Renal pelvis (tissue), 4 donors: Measurements from ENCODE around the gene FAM83C. TPM values are rescaled to one million over a fixed set of nuclear protein-coding genes. Genes with fewer than 3 reads are reported as not detected.

Experiments used
- DNase-seq: peaks from one replicate; pipeline ENCODE4 v3.0.0-alpha.2; 2013
- polyA plus RNA-seq, 3 donors: library from polyadenylated mRNA; unstranded; fragments of 120-200 nt; gene quantifications; one replicate each; pipeline ENCODE4 v1.2.1, GENCODE V29; 2013; ENCODE audit not compliant: insufficient read length in 3 of 3

FAM83C gene
- polyA plus RNA-seq, 3 donors, result 0.03 to 0.05 TPM; not detected in 1

DNA sequence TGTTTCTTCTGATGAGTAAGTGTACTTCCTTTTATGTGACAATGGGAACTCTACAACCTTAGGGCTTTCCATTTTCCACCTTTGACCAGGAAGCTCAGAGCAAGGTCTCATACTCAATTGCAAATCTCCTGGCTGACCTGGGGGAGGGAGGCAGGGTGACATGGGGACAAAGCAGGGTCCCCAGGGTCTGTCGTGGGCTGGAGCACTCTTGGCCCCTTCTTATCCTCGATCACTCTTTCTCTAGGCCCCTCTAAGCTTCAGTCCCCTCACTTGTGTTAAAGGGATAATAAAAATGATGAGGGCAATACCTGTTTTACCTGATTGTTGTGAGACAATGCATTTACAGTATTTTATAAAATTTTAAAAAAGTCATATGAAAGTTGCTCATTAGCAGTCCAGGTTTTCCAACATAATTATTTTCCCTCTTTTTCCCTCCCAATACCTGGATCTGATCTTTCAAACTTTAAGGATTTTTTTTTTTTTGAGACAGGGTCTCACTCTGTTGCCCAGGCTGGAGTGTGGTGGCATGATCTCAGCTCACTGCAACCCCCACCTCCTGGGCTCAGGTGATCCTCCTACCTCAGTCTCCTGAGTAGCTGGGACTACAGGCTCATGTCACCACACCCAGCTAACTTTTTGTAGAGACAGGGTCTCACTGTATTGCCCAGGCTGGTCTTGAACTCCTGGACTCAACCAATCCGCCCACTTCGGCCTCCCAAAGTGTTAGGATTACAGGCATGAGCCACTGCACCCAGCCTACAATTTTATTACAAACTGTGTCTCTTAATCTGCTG lies 8.4 kb upstream of the FAM83C start:
- DNase-seq, result no peak

DNA sequence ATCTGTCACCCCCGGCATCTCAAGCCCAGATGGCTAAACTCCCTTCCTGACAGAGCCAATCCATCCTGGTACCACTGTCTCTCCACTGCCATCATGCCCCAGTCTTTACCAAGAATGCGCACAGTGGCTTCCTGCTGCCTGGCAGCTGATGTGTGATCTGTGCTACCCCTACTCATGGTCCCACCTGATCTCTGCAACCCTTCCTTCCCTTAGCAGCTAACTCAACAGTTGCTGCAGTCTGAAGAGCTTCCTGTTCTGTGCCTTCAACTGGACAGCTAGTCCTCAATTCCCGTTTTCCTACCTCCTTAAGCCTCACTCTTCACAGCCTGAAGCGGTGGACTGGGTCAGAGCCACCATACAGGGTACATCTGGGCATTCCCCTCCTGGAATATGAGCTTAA lies 7.6 kb upstream of the FAM83C start:
- no peak for DNase-seq

DNA sequence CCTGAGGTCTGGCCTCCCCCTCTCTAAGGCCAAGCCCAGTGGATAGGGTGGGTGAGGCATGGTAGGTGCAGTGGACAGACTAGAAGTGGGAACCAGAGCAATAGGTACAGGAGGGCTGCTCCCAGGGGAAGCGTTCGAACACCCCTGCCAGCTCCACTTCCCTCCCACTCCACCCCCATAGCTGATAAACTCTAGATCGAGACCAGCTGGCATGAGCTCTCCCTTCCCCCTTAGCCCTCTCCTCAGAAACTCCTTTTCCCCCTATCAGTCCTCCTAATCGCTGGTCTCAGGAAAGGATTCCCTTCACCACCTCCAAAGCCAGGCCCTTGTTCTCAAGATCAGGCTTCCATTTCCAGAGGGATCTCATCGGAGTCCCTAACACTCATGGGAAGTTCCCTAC lies 6.0 kb upstream of the FAM83C start:
- no peak for DNase-seq

DNA sequence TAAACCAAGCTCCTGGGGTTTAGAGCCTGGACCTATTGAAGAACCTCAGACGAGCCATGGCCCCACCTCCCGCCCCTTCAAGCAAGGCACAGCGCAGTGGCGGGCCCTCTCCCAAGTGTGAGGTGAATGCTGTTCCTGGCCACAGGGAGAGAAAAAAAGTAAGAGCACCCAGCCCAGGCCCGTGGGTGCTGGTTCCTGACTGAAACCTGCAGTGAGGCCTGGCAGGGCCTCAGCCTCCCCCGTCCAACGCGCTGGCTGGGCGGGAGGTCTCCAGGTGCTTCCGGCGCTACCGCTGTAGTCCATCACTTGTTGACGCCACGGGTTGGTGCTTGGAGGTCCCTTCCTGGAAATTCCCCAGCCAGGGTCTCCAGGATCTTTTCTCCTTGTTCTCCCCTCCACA lies 5.5 kb upstream of the FAM83C start:
- no peak for DNase-seq

DNA sequence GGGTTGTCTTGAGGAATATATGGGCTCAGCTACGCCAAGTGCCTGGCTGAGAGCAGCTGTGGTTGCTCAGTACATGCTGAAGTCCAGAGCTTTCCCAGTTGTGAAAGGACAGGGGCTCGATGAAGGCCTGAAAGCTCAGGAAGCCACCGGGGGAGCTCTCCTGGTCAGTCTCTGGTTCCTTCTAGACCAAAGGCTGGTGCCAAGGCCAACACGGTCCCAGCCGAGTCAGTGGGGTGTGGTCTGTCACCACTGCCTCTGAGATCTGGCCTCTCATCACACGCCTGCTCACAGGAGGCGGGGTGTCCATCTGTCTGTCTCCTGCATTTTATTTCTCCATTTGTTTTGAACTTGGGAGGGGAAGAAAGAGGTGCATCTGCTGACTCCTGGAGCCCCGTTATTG lies 4.9 kb upstream of the FAM83C start:
- DNase-seq, result no peak

DNA sequence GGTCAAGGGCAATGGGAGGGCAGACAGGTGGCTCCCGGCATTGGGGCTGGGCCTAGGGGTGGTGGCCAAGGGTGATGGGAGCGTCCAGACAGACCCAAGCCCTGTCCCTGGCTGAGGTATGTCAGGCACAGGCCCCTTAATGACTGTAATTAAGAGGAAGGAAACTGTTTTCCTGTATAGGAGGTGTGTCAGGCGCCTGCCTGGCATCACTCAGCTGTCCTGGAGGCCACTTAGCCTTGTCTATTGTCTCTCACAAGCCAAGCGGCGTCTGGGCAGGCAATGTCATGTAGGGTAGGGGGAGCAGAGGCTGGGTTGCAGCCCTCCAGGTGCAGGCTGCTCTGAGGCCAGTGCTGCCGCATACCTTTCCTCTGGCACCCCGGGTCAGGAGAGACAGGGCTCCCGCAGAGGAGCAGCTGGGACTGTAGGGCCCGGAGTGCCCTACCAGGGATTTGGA lies 3.9 kb upstream of the FAM83C start:
- no peak for DNase-seq

DNA sequence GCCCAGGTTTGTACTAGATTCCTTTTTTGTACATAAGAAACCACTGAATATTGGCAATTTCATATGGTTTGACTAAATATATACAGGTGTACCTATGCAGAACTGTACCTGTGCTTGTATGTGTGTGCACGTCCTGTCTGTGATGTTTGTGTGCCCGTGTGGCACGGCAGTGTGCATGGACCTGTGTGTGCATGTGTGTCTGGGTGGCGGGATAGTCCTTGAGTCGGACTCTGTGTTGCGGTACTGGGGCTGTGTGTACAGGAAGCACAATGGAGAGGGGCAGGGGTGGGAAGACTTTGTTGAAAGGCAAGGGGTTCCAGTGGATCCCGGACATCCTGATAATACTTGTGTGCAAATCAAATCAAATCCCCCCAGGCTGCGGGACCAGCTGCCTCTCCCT lies 3.4 kb upstream of the FAM83C start:
- DNase-seq, result no peak

DNA sequence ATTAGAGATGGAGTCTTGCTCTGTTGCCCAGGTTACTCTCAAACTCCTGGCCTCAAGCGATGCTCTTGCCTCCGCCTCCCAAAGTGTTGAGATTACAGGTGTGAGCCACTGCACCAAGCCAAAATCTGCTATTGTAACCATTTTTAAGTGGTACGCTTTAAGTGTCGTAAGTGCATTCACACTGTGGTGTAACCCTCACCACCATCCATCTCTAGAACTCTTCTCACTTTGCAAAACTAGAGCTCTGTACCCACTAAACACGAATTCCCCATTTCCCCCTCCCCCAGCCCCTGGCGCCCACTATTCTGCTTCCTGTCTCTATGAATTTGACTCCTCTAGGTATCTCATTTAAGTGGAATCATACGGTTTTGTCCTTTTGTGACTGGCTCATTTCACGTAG lies 2.8 kb upstream of the FAM83C start:
- DNase-seq, result no peak

DNA sequence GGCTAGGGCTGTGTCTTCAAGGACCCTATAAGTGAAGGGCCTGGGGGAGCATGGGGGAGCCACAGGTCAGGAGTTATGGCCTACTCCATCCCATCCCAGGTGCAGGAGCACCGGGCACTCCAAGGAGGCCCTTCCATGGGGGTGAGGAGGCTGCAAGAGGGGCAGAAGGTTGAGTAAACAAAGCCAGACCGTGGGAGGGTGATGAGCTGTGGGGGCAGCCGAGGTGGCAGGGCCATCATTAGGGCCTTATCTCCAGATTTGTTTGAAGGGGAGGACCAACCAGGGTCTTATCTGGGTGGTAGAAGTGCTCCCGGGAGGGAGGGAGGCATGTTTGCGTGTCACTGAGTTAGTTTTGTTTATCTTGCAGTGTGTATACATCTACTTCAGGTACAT lies 2.1 kb upstream of the FAM83C start:
- no peak for DNase-seq

DNA sequence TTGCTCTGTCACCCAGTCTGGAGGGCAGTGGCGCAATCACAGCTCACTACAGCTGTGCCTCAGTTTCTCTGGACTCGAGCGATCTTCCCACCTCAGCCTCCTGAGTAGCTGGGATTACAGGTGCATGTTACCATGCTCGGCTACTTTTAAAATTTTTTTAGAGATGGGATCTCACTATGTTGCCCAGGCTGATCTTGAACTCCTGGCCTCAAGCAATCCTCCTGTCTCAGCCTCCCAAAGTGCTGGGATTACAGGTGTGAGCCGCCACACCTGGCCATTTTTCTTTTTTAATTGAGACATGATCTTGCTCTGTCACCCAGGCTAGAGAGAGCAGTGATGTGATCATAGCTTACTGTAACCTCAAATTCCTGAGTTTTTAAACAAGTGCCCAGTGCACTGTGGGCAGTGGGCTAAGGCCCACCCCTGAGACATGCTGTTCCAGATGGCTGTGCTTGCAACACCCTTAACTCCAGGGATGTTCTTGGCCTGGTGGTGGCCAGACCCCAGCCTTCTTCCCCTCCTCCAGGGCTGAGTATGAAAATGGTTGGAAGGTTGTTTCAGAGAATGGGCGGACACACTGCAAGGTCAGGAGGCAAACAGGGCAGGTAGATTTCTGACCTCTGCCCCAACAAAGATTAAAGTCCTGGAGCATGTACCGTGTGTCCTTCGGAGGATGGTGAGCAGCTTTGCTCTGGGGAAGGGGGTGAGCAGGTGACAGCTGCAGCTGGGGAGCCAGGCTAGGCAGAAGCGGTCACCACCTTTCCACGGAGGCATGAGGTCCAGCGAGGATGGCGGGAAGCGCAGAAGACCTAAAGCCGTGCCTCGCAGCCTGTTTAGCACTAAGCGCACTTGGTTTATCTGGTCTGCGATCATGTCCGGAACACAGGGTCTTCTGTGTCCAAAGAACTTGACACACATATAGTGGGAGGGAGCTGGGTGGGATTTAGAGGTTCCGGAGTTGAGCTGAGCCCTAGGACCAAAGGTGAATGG lies 1.4 kb upstream of the FAM83C start:
- DNase-seq, result no peak

DNA sequence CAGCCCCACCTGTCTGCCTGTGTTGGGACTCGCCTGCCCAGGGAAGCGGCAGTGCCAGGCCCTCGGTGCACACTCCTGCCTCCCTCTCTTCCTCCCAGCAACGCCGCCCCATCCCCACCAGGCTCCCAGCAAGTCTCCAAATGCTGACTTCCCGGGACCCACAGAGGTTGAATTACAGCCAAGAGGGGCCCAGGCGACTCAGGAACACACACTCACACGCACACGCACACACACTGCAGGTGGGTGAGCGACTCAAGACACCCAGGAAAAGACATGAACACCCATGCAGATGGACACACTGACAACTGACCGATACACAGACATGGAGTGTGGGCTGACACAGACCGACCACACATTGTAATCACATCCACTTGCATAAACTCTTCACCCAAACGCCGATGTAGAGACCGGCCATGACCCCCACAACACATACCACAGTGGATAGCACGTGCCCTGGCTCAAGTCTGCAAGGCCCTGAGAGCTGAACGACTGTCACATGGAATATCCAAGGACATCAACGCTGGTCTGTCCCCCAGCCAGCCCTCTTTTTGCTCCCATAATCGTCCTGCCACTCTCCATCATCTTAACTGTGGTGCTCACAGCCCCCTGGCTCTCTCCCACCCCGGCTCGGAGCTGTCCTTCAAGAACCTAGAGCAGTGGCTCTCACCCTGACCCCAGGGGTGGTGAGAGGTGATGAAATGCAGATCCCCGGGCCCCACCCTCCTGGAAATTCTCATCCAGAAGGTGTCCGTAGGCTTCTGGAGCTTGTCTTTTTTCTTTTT lies 470 bp upstream of the FAM83C start:
- no peak for DNase-seq

DNA sequence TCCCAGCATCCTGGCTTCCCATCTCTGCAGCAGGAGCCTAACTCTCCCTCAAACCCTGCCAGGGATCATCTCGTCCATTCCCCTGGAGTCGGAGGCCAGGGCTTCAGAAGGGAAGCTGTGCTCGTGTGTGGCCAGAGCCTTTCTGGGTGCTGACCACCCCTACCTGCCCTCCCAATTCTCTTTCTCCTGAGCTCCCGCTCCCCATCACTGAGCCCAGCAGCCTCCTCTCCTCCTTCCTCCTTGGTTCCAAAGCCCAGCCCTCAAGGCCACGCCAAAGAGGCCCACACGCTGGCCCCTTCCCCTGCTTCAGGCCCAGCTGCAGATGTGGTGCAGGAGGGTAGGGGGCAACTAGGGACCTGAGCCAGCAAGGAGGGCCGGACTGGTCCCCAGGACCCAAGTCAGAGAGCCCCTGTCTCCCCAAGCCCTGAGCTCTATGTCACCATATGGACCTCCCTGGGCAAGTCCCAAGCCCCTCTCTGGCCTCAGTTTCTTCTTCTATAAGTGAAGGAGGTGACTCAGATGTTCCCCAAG lies 1.3 kb downstream of the FAM83C start:
- no peak for DNase-seq

DNA sequence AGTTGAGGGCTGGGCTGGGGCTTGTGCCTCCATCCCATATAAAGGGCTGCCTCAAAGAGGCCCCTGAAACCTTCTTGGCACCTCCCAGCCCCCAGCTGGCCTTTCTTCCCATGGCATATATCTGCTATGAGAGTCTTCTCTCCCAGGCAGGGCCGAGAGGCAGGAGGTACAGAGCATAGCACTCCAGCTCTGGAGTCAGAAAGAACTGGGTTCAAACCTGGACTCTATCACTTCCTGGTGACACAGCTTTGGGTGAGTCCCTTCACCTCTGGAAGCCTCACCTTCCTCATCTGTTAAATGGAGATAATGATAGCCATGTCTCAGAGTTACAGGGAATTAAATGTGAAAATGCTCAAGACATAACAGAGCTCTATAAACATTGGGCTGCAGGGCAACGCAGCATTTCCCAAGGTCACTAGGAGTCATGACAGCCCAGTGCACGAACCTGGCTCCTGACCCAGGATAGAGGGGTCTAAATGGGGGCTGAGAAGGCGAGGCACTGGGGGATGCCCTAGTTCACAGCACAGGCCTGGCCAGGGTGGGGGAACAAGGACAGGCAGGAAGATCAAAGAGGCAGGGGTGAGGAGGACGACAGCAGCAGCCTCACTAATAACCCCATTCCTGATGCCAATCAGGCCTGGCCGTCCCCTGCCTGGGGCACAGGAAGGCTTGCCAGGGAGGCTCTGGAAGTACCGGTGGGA lies 1.9 kb downstream of the FAM83C start:
- DNase-seq, result no peak

DNA sequence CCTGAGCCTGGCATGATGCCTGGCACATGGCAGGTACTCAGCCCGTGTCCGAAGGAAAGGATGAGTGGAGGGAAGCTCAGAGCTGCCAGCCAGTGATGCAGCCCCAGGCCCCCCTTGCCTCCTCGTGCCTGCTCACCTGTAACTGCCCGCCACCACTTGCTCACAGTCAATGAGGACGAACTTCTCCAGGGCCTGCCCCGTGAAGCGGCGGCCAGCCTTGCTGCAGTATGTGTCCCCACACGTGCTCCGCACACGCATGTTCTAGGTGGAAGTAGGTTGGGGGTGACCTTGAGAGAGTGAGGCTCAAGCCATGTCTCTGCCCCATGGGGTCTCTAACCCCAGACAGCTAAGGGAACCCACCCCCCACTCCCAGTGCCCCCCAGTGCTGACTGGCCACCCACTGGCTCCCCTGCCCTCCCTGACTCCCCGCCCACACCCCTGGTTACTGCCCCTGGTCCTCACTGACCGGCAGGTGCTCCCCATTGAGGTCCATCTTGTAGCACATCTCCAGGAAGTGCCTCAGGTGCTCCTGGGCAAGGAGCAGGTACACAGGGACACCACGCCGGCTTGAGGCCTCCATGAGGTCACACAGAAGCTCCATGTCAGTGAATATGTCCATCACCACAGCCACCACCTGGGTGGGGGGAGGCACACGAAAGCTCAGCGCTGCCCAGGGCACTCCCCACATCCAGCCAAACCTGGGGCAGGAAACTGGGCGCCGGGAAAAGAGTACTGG lies 3.7 kb downstream of the FAM83C start:
- no peak for DNase-seq

DNA sequence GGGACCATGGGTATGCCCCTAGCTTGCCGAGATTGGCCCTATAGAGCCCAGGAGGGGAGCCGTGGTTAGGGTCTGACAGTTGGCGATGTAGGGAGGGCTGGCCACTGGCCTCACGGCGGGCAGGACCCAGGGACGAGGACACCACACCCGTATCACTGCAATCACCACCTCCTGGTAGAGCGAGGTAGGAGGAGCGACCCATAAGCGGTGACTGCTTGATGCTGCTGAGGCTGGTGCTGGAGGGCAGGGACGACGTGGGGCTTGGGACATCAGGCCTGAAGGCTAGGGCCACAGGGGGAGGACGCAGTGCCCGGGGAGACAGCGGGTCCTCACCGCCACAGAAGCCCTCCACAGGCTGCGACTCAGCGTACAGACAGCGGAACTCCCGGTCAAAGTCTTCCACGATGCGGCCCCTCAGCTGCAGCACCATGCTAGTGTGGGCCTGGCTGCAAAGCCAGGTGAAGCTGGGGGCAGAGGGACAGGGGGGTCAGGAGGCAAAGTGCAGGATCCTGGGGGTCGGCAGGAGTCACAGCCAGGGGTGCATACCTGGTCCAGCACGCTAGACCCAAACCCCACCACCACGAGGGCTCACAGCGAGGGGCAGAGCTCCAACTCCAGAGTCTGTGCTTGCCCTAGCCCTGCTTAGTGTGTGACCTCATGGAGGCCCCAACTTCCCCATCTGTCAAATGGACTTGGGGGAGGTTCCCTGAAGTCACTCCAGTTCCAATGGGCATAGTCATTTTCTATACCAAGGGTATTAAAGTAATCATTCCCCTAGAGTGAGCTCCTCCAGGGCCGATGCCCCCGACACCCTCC lies 4.5 kb downstream of the FAM83C start:
- no peak for DNase-seq

DNA sequence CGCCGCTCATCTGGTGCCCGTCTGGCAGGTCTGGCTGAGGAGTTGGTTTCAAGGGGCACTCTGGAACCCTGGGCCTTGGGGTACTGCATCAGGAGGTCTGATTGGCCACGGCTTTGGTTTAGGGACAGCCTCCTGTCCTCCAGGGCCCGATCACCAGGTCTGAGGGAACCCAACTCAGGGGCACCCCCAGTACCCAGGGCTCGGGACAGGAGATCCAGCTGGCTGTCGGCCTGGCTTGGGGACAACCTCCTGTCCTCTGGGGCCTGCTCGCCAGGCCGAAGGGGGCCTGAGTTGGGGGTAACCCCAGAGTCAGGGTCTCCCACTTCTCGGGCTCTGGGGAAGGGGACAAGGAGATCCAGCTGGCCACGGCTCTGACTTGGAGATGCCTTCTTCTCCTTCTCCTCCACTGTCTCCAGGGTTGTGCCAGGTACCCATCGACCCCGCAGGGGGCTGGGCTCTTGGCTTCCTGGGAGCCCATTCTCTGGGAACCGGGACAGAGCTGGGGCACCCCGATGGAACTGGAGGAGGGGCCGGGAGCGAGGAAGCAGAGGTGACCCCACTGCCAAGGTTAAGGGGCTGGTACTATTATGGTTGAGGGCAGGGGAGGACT lies 5.2 kb downstream of the FAM83C start:
- DNase-seq, result no peak

DNA sequence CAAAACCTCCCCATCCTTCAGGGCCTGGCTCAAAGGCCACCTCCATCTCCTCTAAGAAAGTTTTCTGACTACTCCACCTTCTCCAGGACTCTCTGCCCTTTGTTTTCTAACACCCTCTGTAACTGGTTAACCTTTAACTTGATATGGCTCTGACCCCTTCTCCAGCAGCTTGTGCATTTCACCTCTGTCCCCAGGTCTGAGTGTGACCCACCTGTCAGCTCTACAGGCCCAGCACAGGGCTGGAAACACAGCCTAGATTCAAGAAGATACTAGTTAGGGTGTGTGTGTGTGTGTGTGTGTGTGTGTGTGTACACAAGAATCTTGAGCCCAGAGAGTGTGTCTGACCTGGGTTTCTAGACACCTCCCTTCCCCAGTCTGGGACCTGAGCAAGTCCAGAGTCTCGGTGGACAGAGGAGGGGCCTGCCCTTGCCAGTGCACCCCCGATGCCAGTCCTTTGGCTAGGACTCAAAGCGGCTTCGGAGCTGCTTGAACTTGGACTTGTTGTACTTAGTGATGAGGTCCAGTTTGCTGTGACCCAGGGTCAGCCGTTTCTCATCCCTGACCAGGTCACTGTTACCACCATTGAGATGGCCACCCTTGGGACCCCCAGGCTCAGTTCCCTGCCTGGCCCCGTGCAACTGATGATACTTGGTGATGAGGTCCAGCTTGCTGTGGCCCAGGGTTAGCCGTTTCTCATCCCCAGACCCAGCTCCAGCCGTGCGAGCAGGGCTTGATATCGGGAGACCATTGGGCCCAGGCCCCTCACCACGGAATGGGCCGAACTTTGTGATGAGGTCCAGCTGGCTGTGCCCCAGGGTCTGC lies 5.9 kb downstream of the FAM83C start:
- DNase-seq, result no peak

DNA sequence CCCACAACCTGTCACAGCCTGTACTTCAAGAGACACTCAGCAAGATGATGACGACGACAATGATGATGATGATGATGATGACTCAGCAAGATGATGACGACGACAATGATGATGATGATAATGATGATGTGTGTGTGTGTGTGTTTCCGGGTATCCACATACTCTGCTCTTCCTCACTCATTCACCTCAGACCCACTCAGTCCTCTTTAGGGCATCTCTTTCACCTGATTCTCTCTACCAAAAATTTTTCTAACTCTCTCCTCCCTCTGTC lies 6.5 kb downstream of the FAM83C start:
- DNase-seq, result no peak
